Esophagus muscularis mucosa (tissue), 4 donors: ENCODE data around the gene PRKCD. TPM values are rescaled to one million over a fixed set of nuclear protein-coding genes. Genes with fewer than 3 reads are reported as not detected.

Experiments used
- DNase-seq: peaks from one replicate; pipeline ENCODE4 v3.0.0-alpha.2; 2017; ENCODE audit errors: extremely low spot score
- H3K27ac ChIP-seq, 4 donors: fragments of 200-600 bp; sonication (generic); replicated peaks in 1 of 4; 1 replicate in 3 of 4; 2 replicates in 1 of 4; pipeline ENCODE4 v1.5.1; 2016 to 2019; ENCODE audit warnings: mild to moderate bottlenecking in 1 of 4
- H3K27me3 ChIP-seq, 4 donors: fragments of 200-600 bp; sonication (generic); one replicate each; pipeline versions ENCODE4 v1.5.1 to v1.6.0; 2016 to 2019
- H3K36me3 ChIP-seq, 4 donors: fragments of 200-600 bp; sonication (generic); one replicate each; pipeline ENCODE4 v1.5.1; 2016 to 2019
- H3K4me1 ChIP-seq, 4 donors: fragments of 200-600 bp; sonication (generic); one replicate each; pipeline ENCODE4 v1.5.1; 2016 to 2019
- H3K4me3 ChIP-seq, 4 donors: fragments of 200-600 bp; sonication (generic); 1 replicate in 2 of 4; 2 replicates in 2 of 4; pipeline ENCODE4 v1.5.1; 2016 to 2019; ENCODE audit warnings: mild to moderate bottlenecking in 4 of 4, moderate library complexity in 1 of 4
- H3K9me3 ChIP-seq, 4 donors: fragments of 200-600 bp; sonication (generic); 1 replicate in 3 of 4; 2 replicates in 1 of 4; pipeline ENCODE4 v1.5.1; 2016 to 2019
- CTCF ChIP-seq, 3 experiments: fragments of 200-600 bp in 2 of 3; fragments of 450-650 bp in 1 of 3; sonication (generic) in 2 of 3; IDR thresholded peaks; one replicate each; pipeline ENCODE4 v1.5.1; 2017 to 2019; ENCODE audit warnings: antibody characterized with exemption in 3 of 3, mild to moderate bottlenecking in 2 of 3, moderate library complexity in 1 of 3
- EP300 ChIP-seq: sonication (generic); formaldehyde crosslinking; IDR thresholded peaks from one replicate; pipeline ENCODE4 v1.6.1; 2017; ENCODE audit warnings: antibody characterized with exemption
- POLR2A ChIP-seq: fragments of 450-650 bp; IDR thresholded peaks from one replicate; pipeline ENCODE4 v1.6.1; 2017; ENCODE audit warnings: antibody characterized with exemption, moderate library complexity, mild to moderate bottlenecking, low read depth
- POLR2AphosphoS5 ChIP-seq, 2 donors: sonication (generic); formaldehyde crosslinking; IDR thresholded peaks; one replicate each; pipeline ENCODE4 v1.6.1; 2017; ENCODE audit warnings: antibody characterized with exemption in 2 of 2
- WGBS: methylation state at CpG from one replicate; pipeline ENCODE4 v1.1.5; 2018; 5-methylcytosine and 5-hydroxymethylcytosine counted together
- intact Hi-C: fragments of 100-400 bp; cut with DNase I; formaldehyde crosslinking; loops from one replicate; pipeline ENCODE4 v1.15.1; 2023
- total RNA-seq, 4 donors: library from RNA; depleted of rRNA; stranded (reverse); fragments of >200 nt; gene quantifications; one replicate each; pipeline versions ENCODE4 v1.1.0 to v1.2.1, GENCODE V29; 2016

The PRKCD gene
- total RNA-seq, 4 donors from 2014 or later: 7.0 to 16.7 (median 12.4) TPM

- intact Hi-C loops: no loop called here
- H3K4me1 ChIP-seq: peaks cover 31 to 72% (median 52%) of the 10 kb centered on the region in 4 donors
- TF ChIP-seq EP300 (no peak), CTCF (IDR thresholded peaks at IDR 0.05) (peak in 1 of 3 experiments; percentile 42)
- peak overlapping the region; percentile 81 to 86 (median 84) for H3K27ac ChIP-seq
- WGBS: 55% methylated on average over 2 of the region's 4 CpGs
- no peaks in the 10 kb centered on the region for H3K36me3 ChIP-seq
- H3K27me3 ChIP-seq: peaks cover 0 to 13% (median 2%) of the 10 kb centered on the region in 4 donors
- H3K9me3 ChIP-seq: no peaks in the 10 kb centered on the region
- no peak for DNase-seq
- peak overlapping the region; percentile 79 to 92 (median 88) for H3K4me3 ChIP-seq
Measured at GRCh38 chr3:53160061-53160659, 849 bp upstream of the PRKCD start.

GRCh38 chr3:53161450-53161819 lies 426 bp downstream of the PRKCD start:
- TF ChIP-seq CTCF (IDR thresholded peaks at IDR 0.05) (no peak), POLR2A (no peak), EP300 (no peak), POLR2AphosphoS5 (IDR thresholded peaks at IDR 0.05) (no peak)
- peak overlapping the region; percentile 79 to 92 (median 88) for H3K4me3 ChIP-seq
- WGBS: under 1% methylated on average over 26 of the region's 41 CpGs
- intact Hi-C loops: no loop called here
- no peaks in the 10 kb centered on the region for H3K9me3 ChIP-seq
- H3K27me3 ChIP-seq: peaks cover 0 to 5% (median 0%) of the 10 kb centered on the region in 4 donors
- H3K4me1 ChIP-seq: peaks cover 26 to 77% (median 56%) of the 10 kb centered on the region in 4 donors
- H3K27ac ChIP-seq: peak overlapping the region; percentile 81 to 86 (median 84)
- H3K36me3 ChIP-seq: peaks cover 0 to 6% (median 0%) of the 10 kb centered on the region in 4 donors
- DNase-seq: no peak

- Histone ChIP-seq H3K9me3 (no peaks in the 10 kb centered on the region), H3K4me1 (peaks cover 32 to 77% (median 57%) of the 10 kb centered on the region in 4 donors), H3K27me3 (no peaks in the 10 kb centered on the region), H3K27ac (peak overlapping the region; percentile 81 to 86 (median 84)), H3K36me3 (peaks cover 0 to 6% (median 0%) of the 10 kb centered on the region in 4 donors), H3K4me3 (peak overlapping the region; percentile 79 to 92 (median 88))
- WGBS: 5% methylated on average over 24 of the region's 49 CpGs
- no peak for TF ChIP-seq POLR2A
- no peak for TF ChIP-seq CTCF (IDR thresholded peaks at IDR 0.05)
- DNase-seq: no peak
- intact Hi-C loops: no loop called here
Measured at GRCh38 chr3:53161820-53162671, 1.0 kb downstream of the PRKCD start.

GRCh38 chr3:53162672-53163443 lies 1.8 kb downstream of the PRKCD start:
- no peak for DNase-seq
- intact Hi-C loops: no loop called here
- H3K4me3 ChIP-seq: peak overlapping the region; percentile 79 to 92 (median 88)

More at GRCh38 chr3:53162672-53163443, 1.8 kb downstream of the PRKCD start:
- Histone ChIP-seq H3K36me3 (peaks cover 0 to 6% (median 0%) of the 10 kb centered on the region in 4 donors), H3K9me3 (no peaks in the 10 kb centered on the region), H3K4me1 (peaks cover 36 to 82% (median 64%) of the 10 kb centered on the region in 4 donors), H3K27ac (peak overlapping the region; percentile 81 to 86 (median 84)), H3K27me3 (no peaks in the 10 kb centered on the region)
- TF ChIP-seq CTCF (IDR thresholded peaks at IDR 0.05): no peak
- TF ChIP-seq EP300: no peak
- TF ChIP-seq POLR2A: no peak
- TF ChIP-seq POLR2AphosphoS5 (IDR thresholded peaks at IDR 0.05): no peak
- 70% methylated on average over 8 of the region's 12 CpGs for WGBS
